OCI-LY7 (cell line): Measurements from ENCODE around the gene CEMIP2.

Experiments used
- CTCF ChIP-seq: fragments of 200-600 bp; sonication (generic); conservative IDR thresholded peaks from 2 replicates; pipeline ENCODE4 v1.5.1; 2014; ENCODE audit warnings: mild to moderate bottlenecking, antibody characterized with exemption, low read length, moderate library complexity, mixed read lengths
- EZH2phosphoT487 ChIP-seq: fragments of 200-600 bp; sonication (generic); IDR thresholded peaks from 2 replicates; pipeline ENCODE4 v1.6.1; 2018; ENCODE audit warnings: low read depth, borderline replicate concordance, mild to moderate bottlenecking, mixed run types, antibody characterized with exemption, low read length, moderate library complexity, mixed read lengths

- no peak for TF ChIP-seq CTCF
- no peak for TF ChIP-seq EZH2phosphoT487
Measured at GRCh38 chr9:71647094-71647591, 121.2 kb downstream of the CEMIP2 start.
